C4-2B (cell line): Measurements from ENCODE around the gene UBC.

Source experiments
- CTCF ChIP-seq: fragments of 450-650 bp; conservative IDR thresholded peaks from 2 replicates; pipeline ENCODE4 v1.5.1; 2017; ENCODE audit warnings: mild to moderate bottlenecking
- ZFX ChIP-seq: fragments of 450-650 bp; IDR thresholded peaks from 2 replicates; pipeline ENCODE4 v1.6.1; 2017

- TF ChIP-seq CTCF (no peak), ZFX (no peak)
These were observed 24.1 kb upstream of the UBC start for GRCh38 chr12:124938587-124938986.
